GM12878 (cell line): Measurements from ENCODE around the gene CRACDL. TPM values are rescaled to one million over a fixed set of nuclear protein-coding genes. Genes with fewer than 3 reads are reported as not detected.

Source experiments
- ATAC-seq: fragments of 200-7000 bp; cut with Tn5 transposase; 3 replicates; pipeline ENCODE4 v1.9.1; 2020; ENCODE audit warnings: mild to moderate bottlenecking, moderate library complexity
- BruUV-seq: library from RNA; stranded (reverse); fragments of 400-500 nt; replicated peaks from 2 replicates; lab custom pipeline; 2021; lab: Mats Ljungman, UMichigan
- CTCF ChIA-PET: fragments of 300-600 bp; sonication (Branson Sonifier 250); formaldehyde crosslinking; extraction: SDS; loops from one replicate; lab custom pipeline; 2021; ENCODE audit warnings: inconsistent platforms; lab: Yijun Ruan, JAX
- POLR2A ChIA-PET: fragments of 350-600 bp; formaldehyde crosslinking; extraction: SDS; loops from one replicate; lab custom pipeline; 2021; ENCODE audit warnings: inconsistent platforms; lab: Charles Lee
- RAD21 ChIA-PET: fragments of 300-600 bp; sonication (Branson Sonifier 250); formaldehyde crosslinking; loops from one replicate; lab custom pipeline; 2023; ENCODE audit warnings: antibody characterized with exemption; ENCODE audit not compliant: unreplicated experiment; lab: Charles Lee
- SMC1A ChIA-PET: fragments of 300-600 bp; sonication (Branson Sonifier 250); formaldehyde crosslinking; loops from one replicate; lab custom pipeline; 2023; ENCODE audit not compliant: unreplicated experiment, uncharacterized antibody; lab: Charles Lee
- DNase-seq: peaks from one replicate; pipeline ENCODE4 v3.0.0-alpha.2; 2011; ENCODE audit warnings: low read depth, low spot score
- FAIRE-seq: peaks from 3 replicates; lab custom pipeline; 2011; peaks lifted over from hg19 to GRCh38; lab: Jason Lieb, UNC
- H2AFZ ChIP-seq: 2 replicates; pipeline ENCODE4 v1.6.0; 2011; ENCODE audit warnings: low read depth, low read length, control low read depth; ENCODE audit not compliant: control insufficient read depth
- H3K27ac ChIP-seq: 2 replicates; pipeline ENCODE4 v1.5.1; 2011; ENCODE audit warnings: control low read depth; ENCODE audit not compliant: control insufficient read depth, insufficient read depth
- H3K27me3 ChIP-seq, 2 experiments: replicated peaks in 1 of 2; 2 replicates each; pipeline versions ENCODE4 v1.6.0 to v1.6.1; 2011; ENCODE audit warnings: low read length in 1 of 2; ENCODE audit not compliant: control insufficient read depth in 2 of 2, insufficient read depth in 2 of 2
- H3K36me3 ChIP-seq, 2 experiments: 2 replicates each; pipeline ENCODE4 v1.5.1; 2011; ENCODE audit warnings: low read length in 1 of 2; ENCODE audit not compliant: control insufficient read depth in 2 of 2, insufficient read depth in 2 of 2
- H3K4me1 ChIP-seq: 2 replicates; pipeline ENCODE4 v1.6.1; 2011; ENCODE audit warnings: mild to moderate bottlenecking, low read length, moderate library complexity, mixed read lengths; ENCODE audit not compliant: control insufficient read depth, insufficient read depth
- H3K4me2 ChIP-seq: 2 replicates; pipeline ENCODE4 v1.6.0; 2011; ENCODE audit warnings: control low read depth; ENCODE audit not compliant: control insufficient read depth, insufficient read depth
- H3K4me3 ChIP-seq: fragments of 200-600 bp; sonication (generic); 2 replicates; pipeline ENCODE4 v1.5.1; 2016
- H3K79me2 ChIP-seq: 2 replicates; pipeline ENCODE4 v1.6.0; 2011; ENCODE audit warnings: low read length; ENCODE audit not compliant: control insufficient read depth, insufficient read depth
- H3K9ac ChIP-seq: 2 replicates; pipeline ENCODE4 v1.8.0; 2011; ENCODE audit warnings: low read length, control low read depth, mixed read lengths; ENCODE audit not compliant: control insufficient read depth, insufficient read depth
- H3K9me3 ChIP-seq: replicated peaks from 3 replicates; pipeline ENCODE4 v1.5.1; 2011; ENCODE audit warnings: mild to moderate bottlenecking, low read length; ENCODE audit not compliant: control insufficient read depth, insufficient read depth
- H4K20me1 ChIP-seq: 2 replicates; pipeline ENCODE4 v1.6.0; 2011; ENCODE audit not compliant: control insufficient read depth, insufficient read depth
- ATF2 ChIP-seq: IDR thresholded peaks from 2 replicates; pipeline ENCODE4 v1.6.1; 2012; ENCODE audit warnings: low read length, inconsistent platforms
- HDAC6 ChIP-seq: fragments of 200-600 bp; sonication (generic); IDR thresholded peaks from one replicate; pipeline ENCODE4 v1.8.0; 2017; ENCODE audit warnings: antibody characterized with exemption; ENCODE audit not compliant: unreplicated experiment
- IRF4 ChIP-seq: IDR thresholded peaks from 2 replicates; pipeline ENCODE4 v1.6.1; 2011; ENCODE audit warnings: low read depth, low read length
- JUNB ChIP-seq: IDR thresholded peaks from 2 replicates; pipeline ENCODE4 v1.6.1; 2016; ENCODE audit warnings: antibody characterized with exemption, mild to moderate bottlenecking
- JUND ChIP-seq: IDR thresholded peaks from 2 replicates; pipeline ENCODE4 v1.6.1; 2012; ENCODE audit warnings: low read depth, mild to moderate bottlenecking, low read length, improper control_type of control experiment, moderate library complexity
- MEF2B ChIP-seq: fragments of 450-650 bp; IDR thresholded peaks from 2 replicates; pipeline ENCODE4 v1.6.1; 2018; ENCODE audit warnings: mild to moderate bottlenecking, moderate library complexity; ENCODE audit not compliant: partially characterized antibody, poor library complexity, severe bottlenecking
- NFYA ChIP-seq: IDR thresholded peaks from 2 replicates; pipeline ENCODE4 v1.6.1; 2011; ENCODE audit warnings: low read depth, mild to moderate bottlenecking, low read length, improper control_type of control experiment, borderline replicate concordance
- NRF1 ChIP-seq: conservative IDR thresholded peaks from 2 replicates; pipeline ENCODE4 v1.6.1; 2011; ENCODE audit warnings: mild to moderate bottlenecking, low read depth, low read length, improper control_type of control experiment
- POLR2AphosphoS5 ChIP-seq: IDR thresholded peaks from 2 replicates; pipeline ENCODE4 v1.6.1; 2011; ENCODE audit warnings: mild to moderate bottlenecking, low read length, inconsistent platforms
- ZBTB11 ChIP-seq: fragments of 450-650 bp; formaldehyde crosslinking; IDR thresholded peaks from 2 replicates; pipeline ENCODE4 v1.5.0; 2022; ENCODE audit warnings: mild to moderate bottlenecking, missing genetic modification characterization
- WGBS: methylation state at CpG from one replicate; pipeline ENCODE4 v1.1.6; 2016; ENCODE audit warnings: low lambda C conversion rate; ENCODE audit not compliant: insufficient replicate concordance, insufficient coverage; ENCODE audit errors: missing lambda C conversion rate; 5-methylcytosine and 5-hydroxymethylcytosine counted together
- in situ Hi-C: fragments of 300-500 bp; cut with MboI; formaldehyde crosslinking; loops from 9 replicates; pipeline ENCODE4 v1.14.3; 2018; ENCODE audit warnings: mixed read lengths
- intact Hi-C: fragments of 100-400 bp; cut with micrococcal nuclease; formaldehyde crosslinking; loops from one replicate; pipeline ENCODE4 v1.14.2; 2022; ENCODE audit not compliant: unreplicated experiment
- polyA plus RNA-seq, 11 experiments: library from polyadenylated mRNA; depleted of rRNA in 4 of 11; unstranded in 6 of 11; stranded (reverse) in 5 of 11; fragments of >200 nt; fragmentation: Nextera tagmentation in 4 of 11; fragmentation: Illumina TruSeq in 1 of 11; extraction: Ambion mirVana in 4 of 11; extraction: Trizol in 1 of 11; gene quantifications; 1 replicate in 1 of 11; 2 replicates in 10 of 11; pipeline versions ENCODE4 v1.2.1 to v1.2.3, GENCODE V29; 2011 to 2016; ENCODE audit warnings: inconsistent platforms in 2 of 11, missing spikeins in 2 of 11, low read depth in 1 of 11
- total RNA-seq, 4 experiments: library from RNA; depleted of rRNA in 3 of 4; stranded (reverse); fragments of >200 nt in 3 of 4; fragmentation: Illumina TruSeq in 1 of 4; extraction: Trizol in 1 of 4; gene quantifications; 2 replicates each; pipeline versions ENCODE4 v1.2.1 to v1.2.3, GENCODE V29; 2013 to 2021

CRACDL gene
- total and polyA plus RNA-seq, 10 of the 15 experiments (the other 5 are each of a cell fraction or from before 2014, with no cell fraction given), result 0.03 to 0.72 (median 0.14) TPM

- CTCF ChIA-PET, result no interaction called here
- H4K20me1 ChIP-seq, result no peaks in the 10 kb centered on the region
Measured at GRCh38 chr2:98972582-98973167, 36.6 kb upstream of the CRACDL start.

More at GRCh38 chr2:98972582-98973167, 36.6 kb upstream of the CRACDL start:
- 35% methylated on average over 1 of the region's 1 CpG for WGBS
- Histone ChIP-seq H2AFZ (no peak overlapping the region), H3K9ac (no peak overlapping the region), H3K27me3 (no peaks in the 10 kb centered on the region), H3K4me3 (no peak overlapping the region), H3K36me3 (no peaks in the 10 kb centered on the region), H3K4me2 (no peak overlapping the region), H3K9me3 (peaks cover 4% of the 10 kb centered on the region; the same call in 2 of the 3 replicates), H3K4me1 (no peaks in the 10 kb centered on the region), H3K79me2 (no peaks in the 10 kb centered on the region), H3K27ac (no peak overlapping the region)
- BruUV-seq, result no TSS peak
- in situ Hi-C loops, result no loop called here
- POLR2A ChIA-PET, result no interaction called here
- ATAC-seq (no peak), DNase-seq (no peak), FAIRE-seq (no peak)
- RAD21 ChIA-PET, result no interaction called here
- TF ChIP-seq POLR2AphosphoS5 (no peak), HDAC6 (no peak), ZBTB11 (CRISPR knock-in tag) (no peak), JUNB (no peak), NFYA (no peak), MEF2B (no peak), IRF4 (no peak), JUND (no peak), NRF1 (no peak), ATF2 (no peak)
- intact Hi-C loops, result no loop called here
- SMC1A ChIA-PET, result no interaction called here
